OCI-LY1 (cell line): ENCODE results near the gene B4GALNT1.

ENCODE experiments used
- EZH2 ChIP-seq: fragments of 200-600 bp; sonication (generic), shearing (Covaris generic); IDR thresholded peaks from 2 replicates; pipeline ENCODE4 v1.8.0; 2017; ENCODE audit warnings: borderline replicate concordance, mixed run types, mild to moderate bottlenecking, antibody characterized with exemption, low read length, moderate library complexity, mixed read lengths
- TF ChIP-seq, protein P1 (sequence below): fragments of 200-600 bp; sonication (generic), shearing (Covaris generic); IDR thresholded peaks from 2 replicates; pipeline ENCODE4 v1.5.1; 2017; ENCODE audit warnings: mild to moderate bottlenecking, antibody characterized with exemption, low read length, moderate library complexity, mixed read lengths

DNA sequence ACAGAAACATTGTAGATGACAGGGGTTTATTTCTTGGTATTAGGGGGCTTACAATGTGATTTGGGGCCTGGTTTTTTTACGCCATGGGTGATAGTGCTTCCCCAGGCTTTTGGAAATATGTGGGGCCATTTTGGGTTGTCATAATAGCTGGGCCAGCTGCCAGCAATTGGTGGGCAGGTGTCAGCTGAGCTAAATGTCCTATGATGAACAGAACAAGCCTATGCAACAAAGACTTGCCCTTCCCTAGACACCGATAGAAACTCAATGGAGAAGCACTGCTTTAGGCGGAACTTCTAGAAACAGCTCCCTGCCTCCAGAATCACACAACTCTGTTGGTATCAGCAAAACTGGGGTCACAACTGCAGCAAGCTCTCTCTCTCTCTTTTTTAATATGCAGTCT is 5.1 kb upstream of the B4GALNT1 start:
- no peak for TF ChIP-seq EZH2
- TF ChIP-seq, protein P1, sequence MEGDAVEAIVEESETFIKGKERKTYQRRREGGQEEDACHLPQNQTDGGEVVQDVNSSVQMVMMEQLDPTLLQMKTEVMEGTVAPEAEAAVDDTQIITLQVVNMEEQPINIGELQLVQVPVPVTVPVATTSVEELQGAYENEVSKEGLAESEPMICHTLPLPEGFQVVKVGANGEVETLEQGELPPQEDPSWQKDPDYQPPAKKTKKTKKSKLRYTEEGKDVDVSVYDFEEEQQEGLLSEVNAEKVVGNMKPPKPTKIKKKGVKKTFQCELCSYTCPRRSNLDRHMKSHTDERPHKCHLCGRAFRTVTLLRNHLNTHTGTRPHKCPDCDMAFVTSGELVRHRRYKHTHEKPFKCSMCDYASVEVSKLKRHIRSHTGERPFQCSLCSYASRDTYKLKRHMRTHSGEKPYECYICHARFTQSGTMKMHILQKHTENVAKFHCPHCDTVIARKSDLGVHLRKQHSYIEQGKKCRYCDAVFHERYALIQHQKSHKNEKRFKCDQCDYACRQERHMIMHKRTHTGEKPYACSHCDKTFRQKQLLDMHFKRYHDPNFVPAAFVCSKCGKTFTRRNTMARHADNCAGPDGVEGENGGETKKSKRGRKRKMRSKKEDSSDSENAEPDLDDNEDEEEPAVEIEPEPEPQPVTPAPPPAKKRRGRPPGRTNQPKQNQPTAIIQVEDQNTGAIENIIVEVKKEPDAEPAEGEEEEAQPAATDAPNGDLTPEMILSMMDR: no peak
